DMS 273 (cell line): ENCODE measurements around the gene TMED5.
"Not testable (repeated sequence)": the region's sequence is repeated elsewhere in the genome, so short reads cannot be mapped to it uniquely, and the experiment has no call there.

Experiments used
- DNase-seq: peaks from one replicate; lab custom pipeline; 2025; ENCODE audit not compliant: unreplicated experiment; lab: John Stamatoyannopoulos, UW

The TMED5 gene

DNA sequence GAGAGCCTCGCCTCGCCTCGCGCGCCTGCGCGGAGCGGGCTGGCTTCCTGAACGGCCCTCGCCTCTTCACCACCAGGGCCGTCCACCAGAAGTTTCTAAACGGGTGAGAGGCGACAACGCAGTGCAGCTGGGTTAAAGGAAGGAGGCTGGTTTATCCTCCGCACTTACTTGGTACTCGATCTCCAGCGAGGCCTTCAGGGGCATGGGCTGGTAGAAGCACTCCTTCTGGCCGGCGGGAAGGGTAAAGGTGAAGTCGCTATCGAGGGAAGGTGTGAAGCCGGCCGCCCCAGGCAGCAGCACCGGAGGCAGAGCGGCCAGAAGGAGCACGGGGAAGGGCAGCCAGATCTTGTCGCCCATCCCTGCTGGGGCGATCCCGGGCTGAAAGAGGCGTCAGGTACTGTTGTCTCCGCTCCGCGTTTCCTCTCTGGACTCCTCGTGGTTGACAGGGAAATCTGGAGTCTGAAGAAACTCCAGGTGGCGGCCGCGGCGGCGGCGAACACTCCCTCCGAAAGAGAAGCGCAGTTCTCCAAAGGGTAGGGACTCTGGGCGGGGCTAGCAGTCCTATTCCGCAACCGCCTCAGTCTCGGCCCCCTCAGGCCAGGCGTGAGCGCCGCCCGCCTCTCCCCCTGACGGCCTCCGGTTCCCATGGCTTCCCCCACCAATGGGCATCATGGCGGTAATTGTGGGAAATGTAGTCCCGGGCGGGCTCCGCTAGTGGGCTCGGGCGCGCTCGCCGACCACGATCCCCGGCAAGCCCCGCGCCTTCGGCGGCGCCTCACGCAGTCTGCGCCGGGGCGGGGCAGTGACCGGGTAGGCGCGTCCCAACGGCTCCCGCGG lies at the start of gene TMED5:
Gene TMED5, minus strand, starts transcription at position 528 of the 837 bp plus-strand sequence. Its CDS starts 171 bp downstream, at position 357.
- DNase-seq, result peak; percentile 99

DNA sequence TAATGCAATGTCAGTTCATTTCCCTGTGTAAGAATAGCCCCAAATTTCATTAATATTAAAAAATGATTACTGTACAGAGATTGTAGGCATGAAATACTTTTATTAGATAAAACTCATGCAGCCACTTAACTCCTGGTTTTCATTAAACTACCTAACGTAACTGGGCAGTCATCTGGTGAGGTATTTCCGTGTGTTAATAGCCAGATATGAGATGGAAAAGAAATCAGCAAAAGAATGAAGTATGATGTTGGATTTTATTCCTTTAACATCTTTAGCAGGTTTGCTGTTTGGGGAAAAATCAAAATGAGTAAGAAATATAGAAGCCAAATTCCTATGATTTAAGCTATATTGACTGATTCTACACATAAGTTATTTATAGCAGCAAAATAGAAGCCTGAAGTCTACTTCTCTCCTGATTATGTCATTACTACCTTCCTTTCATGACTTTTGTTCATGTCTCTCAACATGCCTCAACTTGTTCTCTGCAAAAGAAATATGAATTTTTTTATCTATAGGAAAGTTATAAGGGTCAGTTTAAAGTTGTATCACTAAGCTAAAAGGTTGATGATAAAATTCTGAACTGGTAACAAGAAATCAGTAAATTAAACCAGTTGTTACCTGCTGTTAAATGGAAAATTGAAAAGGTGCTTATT lies 42.9 kb upstream of the TMED5 start:
- DNase-seq, result no peak

DNA sequence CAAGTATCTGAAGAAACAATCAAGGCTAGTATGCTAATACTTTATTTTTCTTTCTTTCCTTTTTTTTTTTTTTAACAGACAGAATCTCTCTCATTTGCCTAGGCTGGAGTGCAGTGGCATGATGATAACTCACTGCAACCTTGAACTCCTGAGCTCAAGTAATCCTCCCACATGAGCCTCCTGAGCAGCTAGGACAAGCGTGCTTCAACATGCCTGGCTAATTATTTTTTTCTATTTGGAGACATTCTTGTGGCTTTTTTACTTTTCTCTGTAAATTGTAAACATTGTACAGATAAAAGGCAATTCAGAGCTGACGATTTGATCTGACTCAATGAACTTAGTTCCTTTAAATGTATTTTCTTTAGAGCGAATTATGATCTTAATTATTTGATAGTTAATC lies 41.7 kb upstream of the TMED5 start:
- no peak for DNase-seq

DNA sequence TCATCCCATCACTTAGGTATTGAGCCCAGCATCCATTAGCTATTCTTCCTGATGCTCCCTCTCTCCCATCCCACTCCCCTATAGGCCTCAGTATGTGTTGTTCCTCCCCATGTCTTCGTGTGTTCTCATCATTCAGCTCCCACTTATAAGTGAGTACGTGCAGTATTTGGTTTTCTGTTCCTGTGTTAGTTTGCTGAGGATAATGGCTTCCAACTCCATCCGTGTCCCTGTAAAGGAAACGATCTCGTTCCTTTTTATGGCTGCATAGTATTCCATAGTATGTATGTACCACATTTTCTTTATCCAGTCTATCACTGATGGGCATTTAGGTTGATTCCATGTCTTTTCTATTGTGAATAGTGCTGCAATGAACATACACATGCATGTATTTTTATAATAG lies 40.5 kb upstream of the TMED5 start:
- not testable (repeated sequence) for DNase-seq

DNA sequence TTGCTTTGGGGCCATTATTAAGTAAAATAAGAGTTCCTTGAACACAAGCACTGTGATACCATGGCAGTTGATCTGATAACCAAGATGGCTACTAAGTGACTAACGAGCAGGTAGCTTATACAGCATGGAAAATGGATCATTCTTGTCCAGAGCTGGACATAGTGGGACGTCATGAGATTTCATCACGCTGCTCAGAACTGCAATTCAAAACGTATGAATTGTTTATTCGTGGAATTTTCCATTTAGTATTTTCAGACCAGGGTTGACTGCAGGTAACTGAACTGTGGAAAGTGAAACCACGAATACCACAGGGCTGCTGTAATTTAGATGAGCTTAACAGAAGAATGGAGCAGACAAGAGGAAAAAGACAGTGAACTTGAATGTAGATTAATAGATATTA lies 39.2 kb upstream of the TMED5 start:
- DNase-seq, result no peak

DNA sequence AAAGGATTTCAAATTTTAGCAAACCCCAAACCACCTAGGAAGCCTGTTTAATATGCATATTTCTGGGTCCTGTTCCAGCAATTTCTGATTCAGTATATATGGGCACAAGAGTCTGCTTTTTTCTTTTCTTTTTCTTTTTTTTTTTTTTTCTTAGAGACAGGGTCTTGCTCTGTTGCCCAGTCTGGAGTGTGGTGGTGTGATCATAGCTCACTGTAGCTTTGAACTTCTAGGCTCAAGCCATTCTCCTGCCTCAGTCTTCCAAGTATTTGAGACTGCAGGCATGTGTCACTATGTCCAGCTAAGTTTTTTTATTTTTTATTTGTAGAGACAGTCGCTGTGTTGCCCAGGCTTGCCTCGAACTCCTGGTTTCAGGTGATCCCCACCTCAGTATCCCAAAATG lies 35.1 kb upstream of the TMED5 start:
- DNase-seq, result no peak

DNA sequence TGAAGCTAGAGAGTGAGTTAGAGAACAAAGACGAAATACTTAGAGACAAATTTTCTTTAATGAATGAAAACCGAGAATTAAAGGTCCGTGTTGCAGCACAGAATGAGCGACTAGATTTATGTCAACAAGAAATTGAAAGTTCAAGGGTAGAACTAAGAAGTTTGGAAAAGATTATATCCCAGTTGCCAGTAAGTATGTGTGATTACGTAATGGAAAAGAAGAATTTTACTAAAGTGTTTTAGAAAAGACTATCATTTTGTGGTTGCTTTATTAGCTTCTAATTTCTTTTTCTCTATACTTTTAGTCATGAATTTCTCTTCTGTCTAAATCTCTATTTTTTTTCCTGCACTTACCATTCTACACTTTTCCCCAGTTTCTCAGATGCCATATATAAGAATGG lies 27.0 kb upstream of the TMED5 start:
- DNase-seq, result no peak

DNA sequence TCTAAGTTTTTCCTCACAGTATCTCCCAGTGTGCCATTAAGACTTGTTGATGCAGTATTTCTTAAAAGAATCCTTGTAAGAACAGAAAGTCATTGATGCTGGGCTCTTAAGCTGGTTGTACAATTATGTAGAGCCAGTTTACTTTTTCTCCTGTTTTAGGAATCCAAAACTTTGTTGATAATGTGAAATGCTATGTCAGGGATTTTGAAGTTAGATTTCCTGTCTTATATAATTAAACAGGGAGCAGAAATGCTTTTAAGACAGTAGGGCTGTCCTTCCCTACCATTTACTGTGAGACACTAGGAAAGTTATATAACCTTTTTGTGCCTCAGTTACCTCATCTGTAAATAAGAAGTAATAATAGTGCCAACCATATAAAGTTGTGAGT lies 26.3 kb upstream of the TMED5 start:
- DNase-seq, result no peak

DNA sequence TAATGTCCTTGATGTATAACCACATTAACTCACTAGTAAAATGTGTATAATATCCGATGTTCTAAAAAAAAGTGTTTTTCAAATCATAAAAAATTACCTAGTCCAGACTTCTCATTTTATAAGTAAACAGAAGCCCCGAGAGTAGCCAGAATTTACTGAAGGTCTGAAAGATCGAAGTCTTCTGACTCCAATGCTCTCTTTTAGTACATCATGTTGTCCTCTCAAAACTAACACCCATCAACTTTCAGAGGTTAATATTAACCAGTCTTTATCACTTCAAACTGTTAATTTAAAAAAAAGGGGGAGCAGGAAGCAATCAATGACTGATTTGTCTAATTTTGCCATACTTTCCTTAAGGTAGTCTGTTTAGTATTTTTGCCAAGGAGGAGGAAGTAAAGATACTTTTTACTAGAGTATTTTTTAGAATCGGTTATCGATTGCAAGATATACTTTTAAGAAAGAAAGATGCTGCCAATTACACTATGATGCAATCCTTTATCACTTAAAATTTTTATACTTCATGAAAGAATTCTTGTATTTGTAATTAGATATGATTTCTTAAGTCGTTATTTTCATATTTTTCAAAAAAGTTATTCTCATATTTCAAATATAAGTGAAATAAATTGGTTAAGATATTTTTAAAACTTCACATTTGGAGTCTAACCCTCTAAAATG lies 25.8 kb upstream of the TMED5 start:
- no peak for DNase-seq

DNA sequence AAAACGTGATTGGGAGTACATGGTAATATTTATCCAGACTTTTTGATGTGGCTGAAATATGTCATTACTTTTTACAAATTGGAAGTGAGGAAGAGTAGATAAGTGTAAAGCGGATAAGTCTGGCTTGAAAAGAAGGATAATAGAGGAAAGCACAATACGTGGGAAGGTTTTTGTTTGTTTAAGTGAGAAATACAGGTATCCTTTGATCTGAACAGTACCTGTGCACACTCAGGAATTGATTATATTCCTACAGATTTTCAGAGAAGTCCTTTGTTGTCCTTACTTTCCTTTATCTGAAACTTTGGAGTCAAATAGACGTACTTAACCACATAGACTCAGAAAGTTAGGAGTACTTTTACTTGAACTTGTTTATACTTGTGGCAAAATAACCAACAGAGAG lies 20.5 kb upstream of the TMED5 start:
- no peak for DNase-seq

DNA sequence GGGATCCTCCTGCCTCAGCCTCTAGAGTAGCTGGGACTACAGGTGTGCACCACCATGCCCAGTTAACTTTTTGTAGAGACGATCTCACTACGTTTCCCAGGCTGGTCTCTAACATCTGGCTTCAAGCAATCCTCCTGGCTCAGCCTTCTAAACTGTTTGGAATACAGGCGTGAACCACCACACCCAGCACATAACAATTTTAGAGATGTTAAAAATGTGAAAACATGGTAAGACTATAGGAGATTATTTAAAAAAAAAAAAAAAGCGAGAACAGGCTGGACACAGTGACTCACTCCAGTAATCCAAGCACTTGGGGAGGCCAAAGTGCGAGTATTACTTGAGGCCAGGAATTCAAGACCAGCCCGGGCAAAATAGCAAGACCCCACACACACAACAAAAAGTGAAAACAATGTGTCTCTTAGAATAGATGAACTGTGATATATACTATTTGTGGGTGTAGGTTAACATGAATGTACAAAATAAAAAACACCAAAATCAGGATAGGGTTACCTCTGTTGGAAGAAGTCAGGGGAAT lies 19.9 kb upstream of the TMED5 start:
- no peak for DNase-seq

DNA sequence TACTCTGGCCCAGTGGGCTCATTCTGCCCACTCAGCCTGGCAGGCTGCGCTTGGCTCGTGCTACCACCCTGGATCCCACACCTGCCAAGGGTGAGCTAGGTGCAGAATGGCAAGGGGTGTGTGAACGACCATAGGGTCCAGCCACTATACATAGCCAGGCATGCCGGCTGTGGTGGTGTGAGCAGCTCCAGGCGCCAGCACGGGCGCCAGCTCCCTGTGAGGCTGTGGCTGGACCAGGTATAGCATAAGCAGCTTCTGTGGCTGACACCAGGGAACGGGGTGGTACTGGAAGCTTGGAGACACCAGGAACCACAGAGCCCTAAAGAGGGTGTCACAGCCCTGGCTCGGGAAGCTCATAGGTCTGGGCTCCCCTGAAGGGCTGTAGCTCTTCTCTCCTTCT lies 18.9 kb upstream of the TMED5 start:
- no peak for DNase-seq

DNA sequence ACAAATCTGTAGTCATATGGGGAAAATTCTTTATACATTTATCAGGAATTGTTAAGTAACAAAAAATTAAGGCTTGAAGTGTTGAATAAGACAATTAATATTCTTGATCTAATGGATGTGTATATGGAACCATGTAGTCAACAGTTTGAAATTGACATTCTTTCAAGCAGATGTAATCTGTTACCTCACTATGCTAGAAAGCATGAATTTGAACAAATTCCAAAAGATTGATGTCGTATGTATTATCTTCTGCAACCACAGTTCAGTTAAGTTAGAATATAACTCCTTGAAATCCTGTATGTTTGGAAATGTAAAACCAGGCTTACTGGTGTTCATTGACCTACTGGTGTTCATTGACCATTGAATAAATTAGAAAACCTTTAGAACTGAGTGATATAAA lies 16.4 kb upstream of the TMED5 start:
- DNase-seq, result no peak

DNA sequence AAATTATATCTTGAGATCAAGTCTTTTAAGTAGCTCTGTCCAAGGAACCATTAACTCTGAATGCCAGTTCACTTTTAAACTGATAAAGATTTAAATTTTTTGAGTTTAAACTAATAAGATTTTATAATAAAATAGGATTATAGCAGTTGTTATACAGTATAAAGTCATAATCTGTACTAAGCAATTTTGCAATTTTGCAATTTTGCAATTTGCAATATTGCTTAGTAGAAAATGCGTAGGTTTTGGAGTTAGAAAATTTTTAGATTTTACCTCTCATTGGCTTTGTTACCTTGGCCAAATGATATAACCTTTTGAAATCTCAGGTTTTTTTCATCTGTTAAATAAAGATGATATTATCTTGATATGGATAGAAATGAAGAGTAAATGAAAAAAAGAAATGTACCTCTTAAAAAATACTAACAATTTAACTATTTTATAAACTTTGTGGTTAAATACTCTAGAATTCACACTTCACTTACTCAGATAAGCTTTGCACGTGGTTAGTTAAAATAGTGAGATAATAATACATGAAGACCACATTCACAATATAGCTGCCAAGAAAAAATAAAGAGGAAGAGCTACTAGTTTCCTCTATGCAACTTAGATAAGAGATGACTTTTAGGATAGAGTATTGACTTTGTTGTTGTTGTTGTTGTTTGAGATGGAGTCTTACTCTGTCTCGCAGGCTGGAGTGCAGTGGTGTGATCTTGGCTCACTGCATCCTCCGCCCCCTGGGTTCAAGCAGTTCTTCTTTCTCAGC lies 14.2 kb upstream of the TMED5 start:
- DNase-seq, result no peak

DNA sequence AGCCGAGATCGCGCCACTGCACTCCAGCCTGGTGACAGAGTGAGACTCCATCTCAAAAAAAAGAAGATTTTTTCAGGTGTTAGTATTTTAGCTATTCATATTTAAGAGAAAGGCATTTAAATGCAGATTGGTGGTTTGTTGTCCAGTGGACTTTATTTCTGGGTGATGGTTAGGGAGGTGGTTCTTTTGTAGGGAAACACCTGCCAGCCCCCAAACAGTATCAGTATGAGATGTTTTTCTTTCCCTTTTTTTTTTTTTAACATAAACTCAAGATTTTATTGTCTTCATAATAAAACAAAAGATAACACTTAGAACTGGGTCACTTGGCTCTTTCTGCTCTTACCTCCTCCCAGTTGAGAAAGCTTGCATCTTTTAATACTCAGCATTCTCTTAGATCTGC lies 10.2 kb upstream of the TMED5 start:
- no peak for DNase-seq

DNA sequence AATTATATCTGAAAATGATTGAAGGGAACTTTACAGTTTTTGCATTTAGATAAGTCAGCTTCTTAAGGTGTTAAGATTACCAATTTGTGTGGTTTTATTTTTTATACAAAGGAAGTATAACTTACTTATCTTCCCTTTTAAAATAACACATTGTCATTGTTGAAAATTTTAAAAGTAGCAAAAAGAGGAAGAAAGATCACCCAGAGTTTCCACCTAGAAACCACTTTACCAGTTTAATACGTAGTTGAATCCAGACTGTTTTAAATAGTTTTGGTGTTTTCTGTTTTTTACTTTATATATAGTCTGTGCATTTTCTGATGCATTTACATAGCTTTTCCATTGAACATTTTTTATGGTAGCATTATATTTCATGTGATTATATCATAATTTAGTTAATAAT lies 6.5 kb upstream of the TMED5 start:
- no peak for DNase-seq

DNA sequence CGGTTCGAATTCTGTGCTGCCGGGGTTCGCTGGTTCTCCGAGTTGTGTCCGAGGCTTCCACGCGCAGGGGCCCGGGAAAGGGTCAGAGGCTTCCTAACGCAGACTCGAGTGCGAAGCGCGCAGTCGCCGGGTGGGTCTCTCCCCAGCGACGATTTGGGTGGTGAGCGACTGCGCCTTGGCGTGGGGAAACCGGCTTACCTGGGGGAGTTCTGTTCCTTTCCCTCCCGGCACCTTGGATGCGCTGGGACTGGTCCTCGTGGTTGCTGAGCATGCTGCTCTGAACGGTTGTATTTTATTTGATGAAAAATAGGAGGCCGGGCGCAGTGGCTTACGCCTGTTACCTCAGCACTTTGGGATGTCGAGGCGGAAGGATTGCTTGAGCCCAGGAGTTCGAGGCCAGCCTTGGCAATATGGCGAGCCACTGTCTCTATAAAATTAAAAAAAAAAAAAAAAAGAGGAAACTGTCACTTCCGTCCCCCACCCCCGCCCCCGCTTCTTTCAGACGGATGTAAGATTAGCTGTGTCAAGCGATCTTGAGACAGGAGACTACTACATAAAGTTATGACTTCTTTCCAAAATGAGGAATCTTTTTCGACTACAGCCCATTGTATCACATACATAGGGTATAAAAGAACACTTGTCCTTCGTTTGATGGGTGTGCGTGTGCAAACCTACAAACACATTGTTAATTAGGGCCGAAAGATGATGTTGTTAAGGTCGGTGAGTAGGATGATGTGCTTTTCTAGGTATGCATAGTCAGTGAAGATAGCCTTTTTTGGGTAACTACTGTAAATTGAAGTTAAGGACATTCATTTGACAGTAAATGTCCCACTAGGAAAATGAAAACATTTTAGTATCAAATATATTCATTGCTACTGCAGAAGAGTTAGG lies 755 bp upstream of the TMED5 start, which contains the start of gene CCDC18:
Gene CCDC18, plus strand, starts transcription at position 2 of the 891 bp plus-strand sequence. CDS start 2,638 bp downstream, outside the sequence.
- DNase-seq, result peak; percentile 81

DNA sequence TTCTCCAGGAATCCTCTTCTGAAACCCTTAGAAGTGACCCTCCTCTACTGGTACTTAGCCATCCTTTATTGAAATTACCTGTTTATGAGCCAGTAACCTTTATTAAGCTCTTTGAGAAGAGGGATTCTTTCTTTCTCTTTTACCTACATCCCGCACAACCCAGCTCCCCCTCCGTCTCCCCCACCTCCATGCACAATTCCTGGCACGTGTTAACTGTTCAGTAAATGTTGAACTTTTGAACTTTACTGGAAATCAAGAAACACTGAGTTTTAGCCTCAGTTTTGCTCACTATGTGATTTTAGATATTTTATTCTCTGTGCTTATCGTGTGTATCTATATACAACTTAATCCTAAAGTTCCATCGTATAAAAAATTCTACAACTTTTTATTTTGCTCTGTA lies 1.8 kb downstream of the TMED5 start:
- DNase-seq, result peak; percentile 55

DNA sequence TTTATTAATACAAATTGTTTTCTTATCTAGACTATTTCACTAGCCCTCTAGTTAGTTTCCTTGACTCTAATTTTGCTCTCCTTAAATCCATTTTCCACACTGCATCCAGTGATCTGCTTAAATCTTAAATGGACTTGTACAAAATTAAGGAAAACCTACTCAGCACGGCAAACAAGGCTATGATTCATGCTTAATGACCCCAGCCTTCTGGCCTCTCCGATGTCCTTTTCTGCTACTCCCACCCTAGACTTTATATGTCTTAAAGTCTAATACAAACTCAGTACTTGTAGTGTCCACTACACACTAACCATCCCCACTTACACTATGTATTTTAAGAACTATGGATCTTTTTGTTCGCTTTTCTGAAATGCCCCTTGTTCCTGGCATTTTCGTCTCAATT lies 2.2 kb downstream of the TMED5 start:
- peak; percentile 46 for DNase-seq

DNA sequence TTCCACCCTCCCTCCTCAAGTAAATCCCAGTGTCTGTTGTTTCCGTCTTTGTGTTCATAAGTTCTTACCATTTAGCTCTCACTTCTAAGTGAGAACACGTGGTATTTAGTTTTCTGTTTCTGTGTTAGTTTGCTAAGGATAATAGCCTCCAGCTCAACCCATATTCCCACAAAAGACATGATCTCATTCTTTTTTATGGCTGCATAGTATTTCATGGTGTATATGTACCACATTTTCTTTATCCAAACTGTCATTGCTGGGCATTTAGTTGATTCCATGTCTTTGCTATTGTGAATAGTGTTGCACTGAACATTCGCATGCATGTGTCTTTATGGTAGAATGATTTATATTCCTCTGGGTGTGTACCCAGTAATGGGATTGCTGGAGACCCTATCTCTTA lies 5.6 kb downstream of the TMED5 start:
- not testable (repeated sequence) for DNase-seq
